C4-2B (cell line): ENCODE data around the gene STRIT1.
A peak's percentile ranks its signal among the peaks of the same experiment; 100 is the strongest.

ENCODE experiments used
- H3K27ac ChIP-seq: fragments of 450-650 bp; 2 replicates; pipeline ENCODE4 v1.5.1; 2017
- CTCF ChIP-seq: fragments of 450-650 bp; conservative IDR thresholded peaks from 2 replicates; pipeline ENCODE4 v1.5.1; 2017; ENCODE audit warnings: mild to moderate bottlenecking
- ZFX ChIP-seq: fragments of 450-650 bp; IDR thresholded peaks from 2 replicates; pipeline ENCODE4 v1.6.1; 2017

STRIT1 gene

GRCh38 chr3:155325263-155325835 lies 31.9 kb upstream of the STRIT1 start:
- TF ChIP-seq ZFX (no peak), CTCF (peak; percentile 24; the same call in 1 of the 2 replicates)
- peak overlapping the region; percentile 16 for H3K27ac ChIP-seq

DNA sequence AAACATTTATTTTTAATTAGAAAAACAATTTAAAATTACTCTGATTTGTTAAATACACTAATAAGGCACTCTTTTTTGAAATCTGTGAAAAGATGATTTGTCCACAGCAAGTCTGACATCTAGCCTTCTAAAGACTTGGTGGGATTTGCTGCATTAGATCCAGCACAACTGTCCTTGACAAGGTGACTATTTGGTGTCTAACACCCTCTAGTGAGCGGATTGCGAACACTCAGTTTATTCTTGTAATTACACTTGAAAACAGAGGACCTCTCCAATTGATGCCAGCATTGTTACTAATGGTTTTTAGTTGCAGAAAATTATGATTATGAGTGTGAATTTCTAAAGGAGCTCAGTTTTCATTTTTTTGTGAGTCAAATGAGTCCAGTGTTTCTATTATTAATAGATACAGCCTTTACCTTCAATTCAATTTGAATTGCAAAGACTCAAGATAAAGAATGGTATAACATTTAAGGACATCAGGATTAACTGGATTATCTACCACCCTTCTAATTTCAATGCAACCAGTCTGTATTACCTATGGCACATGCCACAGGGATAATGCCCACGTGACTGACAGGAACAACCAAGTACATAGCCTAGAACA lies 29.7 kb upstream of the STRIT1 start:
- no peak overlapping the region for H3K27ac ChIP-seq
- TF ChIP-seq ZFX, result no peak
- TF ChIP-seq CTCF, result peak; percentile 97

GRCh38 chr3:155321418-155321817 lies 27.9 kb upstream of the STRIT1 start:
- TF ChIP-seq ZFX, result no peak
- no peak for TF ChIP-seq CTCF
- no peak overlapping the region; the same call in 1 of the 2 replicates for H3K27ac ChIP-seq

DNA sequence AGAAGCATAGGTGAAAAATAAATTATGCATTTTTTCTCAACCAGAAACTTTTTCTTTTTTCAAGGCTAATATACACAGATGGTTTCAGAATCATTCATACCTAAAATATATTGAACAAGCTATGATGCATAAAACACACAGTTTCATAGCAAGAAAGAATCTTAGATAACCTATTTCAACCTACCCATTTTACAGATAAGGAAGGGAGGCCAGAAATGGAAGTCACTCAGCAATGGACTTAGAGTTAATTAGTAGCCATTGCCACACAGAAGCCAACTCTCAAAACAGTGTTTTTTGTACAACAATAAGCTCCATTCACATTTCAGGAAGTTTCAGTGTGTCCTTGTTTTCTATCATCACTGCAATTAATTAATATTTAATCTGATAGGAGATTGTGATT lies 27.5 kb upstream of the STRIT1 start:
- TF ChIP-seq CTCF (no peak), ZFX (no peak)
- no peak overlapping the region for H3K27ac ChIP-seq

- TF ChIP-seq ZFX (no peak), CTCF (no peak)
- H3K27ac ChIP-seq, result no peak overlapping the region
Observed at GRCh38 chr3:155318740-155319139, 25.3 kb upstream of the STRIT1 start.

GRCh38 chr3:155317211-155317610 lies 23.7 kb upstream of the STRIT1 start:
- peak overlapping the region; percentile 12; the same call in 1 of the 2 replicates for H3K27ac ChIP-seq
- TF ChIP-seq CTCF, result no peak
- no peak for TF ChIP-seq ZFX

DNA sequence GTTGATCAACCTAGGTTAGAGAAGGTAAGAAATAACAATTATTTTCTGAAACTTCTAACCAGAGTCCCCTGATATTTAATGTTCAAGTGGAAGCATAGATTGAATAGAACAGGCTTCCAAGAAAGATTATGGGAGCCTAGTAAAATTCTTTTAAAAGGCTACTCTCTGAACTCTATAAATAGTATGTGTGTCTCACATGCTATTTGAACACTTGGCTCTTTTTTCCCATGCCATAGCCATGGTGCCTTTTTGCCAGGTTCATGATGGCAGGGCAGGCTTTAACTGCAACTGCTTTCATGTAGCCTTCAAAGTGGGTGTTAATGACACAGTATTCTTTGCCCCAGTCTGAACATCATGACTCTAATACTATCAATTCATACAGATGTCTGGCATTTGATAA lies 22.9 kb upstream of the STRIT1 start:
- TF ChIP-seq CTCF, result no peak
- TF ChIP-seq ZFX, result no peak
- H3K27ac ChIP-seq, result no peak overlapping the region; the same call in 1 of the 2 replicates
